ENCODE results near the gene DST.
A peak's percentile ranks its signal among the peaks of the same experiment; 100 is the strongest.

DNA sequence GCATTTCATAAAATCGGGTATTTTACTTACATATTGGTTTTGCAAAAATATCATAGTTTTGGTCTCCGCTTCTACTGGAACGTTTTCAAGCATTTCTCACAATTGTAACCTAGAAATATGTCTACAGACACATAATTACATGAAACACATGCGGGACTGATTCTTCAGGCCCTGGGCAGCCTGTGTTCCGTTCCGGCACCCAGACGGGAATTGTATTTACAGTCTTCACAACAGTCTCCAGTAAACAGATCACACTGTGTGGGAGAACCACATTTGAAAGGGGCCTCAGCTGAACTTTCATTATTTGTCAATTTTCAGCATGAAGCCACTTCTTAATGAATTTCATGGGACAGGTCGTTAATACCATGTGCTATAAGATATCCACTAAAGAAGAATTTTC, 196.9 kb downstream of the DST start:
- TF ChIP-seq CTCF (IDR thresholded peaks at IDR 0.05) (no peak), POLR2AphosphoS5 (IDR thresholded peaks at IDR 0.05) (peak in 1 of 2 donors; percentile 7)

Data from esophagus muscularis mucosa (tissue), 3 donors.